Peyer's patch (tissue), 4 donors: ENCODE results near the gene DIP2B.

Experiments
- CTCF ChIP-seq, 6 experiments: fragments of 450-650 bp in 4 of 6; fragments of 200-600 bp in 2 of 6; sonication (generic) in 1 of 6; IDR thresholded peaks; one replicate each; pipeline ENCODE4 v1.5.1; 2017 to 2019; ENCODE audit warnings: antibody characterized with exemption in 6 of 6, mild to moderate bottlenecking in 3 of 6, moderate library complexity in 1 of 6
- POLR2A ChIP-seq, 2 donors: fragments of 450-650 bp; IDR thresholded peaks; one replicate each; pipeline ENCODE4 v1.5.1; 2017; ENCODE audit warnings: antibody characterized with exemption in 2 of 2, mild to moderate bottlenecking in 2 of 2, moderate library complexity in 2 of 2

DNA sequence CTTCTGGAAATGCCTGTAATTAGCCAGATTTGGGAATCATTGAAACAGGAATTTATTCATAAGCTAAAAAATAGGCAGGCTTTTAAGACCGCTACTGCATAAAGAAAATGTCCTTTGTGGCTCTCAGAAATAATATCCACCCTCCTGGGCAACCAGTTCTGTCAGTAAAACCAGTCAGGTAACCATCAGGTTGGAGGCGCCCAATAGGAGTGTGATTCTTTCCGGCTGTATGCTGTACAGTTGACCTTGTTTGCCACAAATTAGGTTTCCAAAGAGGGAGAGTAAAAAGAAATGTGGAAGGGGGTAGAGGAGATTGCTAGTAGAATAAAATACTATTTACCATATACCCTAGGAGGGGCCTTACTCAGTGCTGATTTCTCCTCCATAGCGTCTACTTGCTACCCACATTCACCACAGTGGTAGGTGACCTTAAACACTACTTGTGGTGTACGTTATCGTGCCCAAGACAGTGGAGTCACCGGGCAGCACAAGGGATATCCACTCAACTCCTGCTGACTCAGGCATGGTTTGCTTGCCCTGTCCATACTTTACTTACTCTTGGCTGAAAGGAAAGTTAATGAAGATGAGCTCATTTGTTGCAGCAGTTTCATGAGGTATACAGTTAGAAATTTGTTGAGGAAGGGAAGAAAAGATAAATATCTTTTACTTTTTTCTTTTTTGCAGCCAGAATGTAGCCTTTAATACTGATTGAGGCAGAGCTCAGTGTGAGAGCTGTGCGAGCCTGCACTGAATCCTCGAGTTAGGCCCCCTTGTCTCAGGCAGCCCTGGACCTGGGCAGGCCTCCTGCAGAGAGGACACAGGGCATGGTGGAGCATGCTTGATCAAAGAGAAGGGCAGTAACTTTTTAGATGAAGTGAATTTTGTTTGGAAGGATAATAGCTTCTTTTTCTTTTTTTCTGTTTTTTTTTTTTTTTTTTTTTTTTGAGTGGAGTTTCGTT is 76.7 kb downstream of the DIP2B start:
- no peak for TF ChIP-seq CTCF (IDR thresholded peaks at IDR 0.05)
- TF ChIP-seq POLR2A (IDR thresholded peaks at IDR 0.05), result no peak
